Peyer's patch (tissue), 4 donors: ENCODE measurements around the gene SAMD11.

Experiments
- POLR2A ChIP-seq, 2 donors: fragments of 450-650 bp; IDR thresholded peaks; one replicate each; pipeline ENCODE4 v1.5.1; 2017; ENCODE audit warnings: antibody characterized with exemption in 2 of 2, mild to moderate bottlenecking in 2 of 2, moderate library complexity in 2 of 2
- TF ChIP-seq, protein P1 (sequence below), 6 experiments: fragments of 450-650 bp in 4 of 6; fragments of 200-600 bp in 2 of 6; sonication (generic) in 1 of 6; IDR thresholded peaks; one replicate each; pipeline ENCODE4 v1.5.1; 2017 to 2019; ENCODE audit warnings: antibody characterized with exemption in 6 of 6, mild to moderate bottlenecking in 3 of 6, moderate library complexity in 1 of 6

DNA sequence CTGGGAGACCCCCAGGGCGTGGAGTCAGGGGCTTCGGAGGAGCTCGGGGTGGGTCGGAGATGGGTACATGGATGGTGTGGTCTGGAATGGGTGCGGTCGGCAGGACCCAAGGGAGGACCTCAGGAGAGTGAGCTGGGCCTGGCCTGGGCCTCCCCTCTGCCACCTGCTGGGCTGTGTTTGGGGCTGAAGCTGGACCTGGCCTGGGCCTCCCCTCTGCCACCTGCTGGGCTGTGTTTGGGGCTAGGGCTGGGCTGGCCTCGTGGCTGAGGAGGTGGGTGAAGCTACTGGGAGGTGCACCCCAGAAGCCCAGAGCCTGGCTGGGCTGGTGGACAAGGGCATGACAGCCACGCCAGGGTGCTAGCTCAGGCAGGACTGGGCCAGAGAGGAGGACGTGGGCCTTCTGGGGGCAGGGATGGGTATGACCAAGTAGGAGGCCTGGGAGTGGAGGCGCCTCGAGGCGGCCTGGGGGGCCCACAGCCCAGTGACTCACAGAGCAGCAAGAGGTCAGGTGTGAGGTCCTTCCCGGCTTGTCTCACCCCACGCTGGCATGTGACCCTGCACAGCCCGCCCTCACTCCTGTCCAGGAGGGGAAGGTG lies 14.5 kb downstream of the SAMD11 start:
- TF ChIP-seq POLR2A (IDR thresholded peaks at IDR 0.05): no peak
- TF ChIP-seq, protein P1, sequence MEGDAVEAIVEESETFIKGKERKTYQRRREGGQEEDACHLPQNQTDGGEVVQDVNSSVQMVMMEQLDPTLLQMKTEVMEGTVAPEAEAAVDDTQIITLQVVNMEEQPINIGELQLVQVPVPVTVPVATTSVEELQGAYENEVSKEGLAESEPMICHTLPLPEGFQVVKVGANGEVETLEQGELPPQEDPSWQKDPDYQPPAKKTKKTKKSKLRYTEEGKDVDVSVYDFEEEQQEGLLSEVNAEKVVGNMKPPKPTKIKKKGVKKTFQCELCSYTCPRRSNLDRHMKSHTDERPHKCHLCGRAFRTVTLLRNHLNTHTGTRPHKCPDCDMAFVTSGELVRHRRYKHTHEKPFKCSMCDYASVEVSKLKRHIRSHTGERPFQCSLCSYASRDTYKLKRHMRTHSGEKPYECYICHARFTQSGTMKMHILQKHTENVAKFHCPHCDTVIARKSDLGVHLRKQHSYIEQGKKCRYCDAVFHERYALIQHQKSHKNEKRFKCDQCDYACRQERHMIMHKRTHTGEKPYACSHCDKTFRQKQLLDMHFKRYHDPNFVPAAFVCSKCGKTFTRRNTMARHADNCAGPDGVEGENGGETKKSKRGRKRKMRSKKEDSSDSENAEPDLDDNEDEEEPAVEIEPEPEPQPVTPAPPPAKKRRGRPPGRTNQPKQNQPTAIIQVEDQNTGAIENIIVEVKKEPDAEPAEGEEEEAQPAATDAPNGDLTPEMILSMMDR (IDR thresholded peaks at IDR 0.05): peak in 4 of 6 experiments; percentile 30 to 66 (median 62)
